Measurements from ENCODE around the gene NDUFA13. TPM values are rescaled to one million over a fixed set of nuclear protein-coding genes. Genes with fewer than 3 reads are reported as not detected.

The NDUFA13 gene
- total RNA-seq, 1 donor from 2014 or later = 94.5 TPM

- DNase-seq = no peak
Measured at GRCh38 chr19:19571071-19571786, 55.2 kb downstream of the NDUFA13 start.

- no peak for DNase-seq
Measured at GRCh38 chr19:19575411-19575810, 59.4 kb downstream of the NDUFA13 start.

Other genes with a start within 250 kb of the NDUFA13 start
- 1.5 TPM for gene TM6SF2, start 242.9 kb upstream of the NDUFA13 start, total RNA-seq
- gene SUGP1, start 195.7 kb upstream of the NDUFA13 start, total RNA-seq = 16.5 TPM
- gene MAU2, start 195.4 kb upstream of the NDUFA13 start, total RNA-seq = 59.6 TPM
- gene GATAD2A, start 110.5 kb upstream of the NDUFA13 start, total RNA-seq = 24.0 TPM
- gene TSSK6, start 677 bp upstream of the NDUFA13 start, total RNA-seq = 1.7 TPM
- 0.62 TPM for gene YJEFN3, start 12.7 kb downstream of the NDUFA13 start, total RNA-seq
- gene CILP2, start 22.0 kb downstream of the NDUFA13 start, total RNA-seq = 5.5 TPM
- 2.8 TPM for gene PBX4, start 102.5 kb downstream of the NDUFA13 start, total RNA-seq
- 3.3 TPM for gene LPAR2, start 112.0 kb downstream of the NDUFA13 start, total RNA-seq
- 8.9 TPM for gene GMIP, start 127.4 kb downstream of the NDUFA13 start, total RNA-seq
- 172 TPM for gene ATP13A1, start 147.5 kb downstream of the NDUFA13 start, total RNA-seq
- gene ZNF101, start 152.6 kb downstream of the NDUFA13 start, total RNA-seq = 7.0 TPM
- gene ZNF14, start 216.9 kb downstream of the NDUFA13 start, total RNA-seq = 12.9 TPM

Measured in tongue (tissue), 2 donors.